K562 (cell line): Measurements from ENCODE around the gene CHRM1. TPM values are rescaled to one million over a fixed set of nuclear protein-coding genes. Genes with fewer than 3 reads are reported as not detected.
A peak's percentile ranks its signal among the peaks of the same experiment; 100 is the strongest.

Experiments used
- BACH1 ChIP-seq: fragments of 200-800 bp; sonication (Bioruptor generic); IDR thresholded peaks from 2 replicates; pipeline ENCODE4 v1.6.1; 2016; ENCODE audit warnings: missing genetic modification characterization, missing compliant biosample characterization
- C11orf30 ChIP-seq: fragments of 450-650 bp; IDR thresholded peaks from 2 replicates; pipeline ENCODE4 v1.6.1; 2016; ENCODE audit warnings: low read depth, mild to moderate bottlenecking
- ESRRB ChIP-seq: fragments of 250-450 bp; sonication (Bioruptor Pico); IDR thresholded peaks from 2 replicates; pipeline ENCODE4 v1.5.0; 2020; ENCODE audit warnings: mild to moderate bottlenecking, moderate library complexity, borderline replicate concordance
- FOS ChIP-seq: IDR thresholded peaks from 3 replicates; pipeline ENCODE4 v1.6.1; 2011; ENCODE audit not compliant: insufficient read length; ENCODE audit errors: extremely low read depth
- GTF2A2 ChIP-seq: IDR thresholded peaks from 2 replicates; pipeline ENCODE4 v1.6.1; 2016; ENCODE audit warnings: mild to moderate bottlenecking, missing genetic modification characterization, missing compliant biosample characterization
- KLF16 ChIP-seq: IDR thresholded peaks from 2 replicates; pipeline ENCODE4 v1.6.1; 2016; ENCODE audit warnings: antibody characterized with exemption
- MBD2 ChIP-seq: sonication (generic); IDR thresholded peaks from 2 replicates; pipeline ENCODE4 v1.6.1; 2016; ENCODE audit warnings: low read depth, borderline replicate concordance
- MCM3 ChIP-seq: fragments of 450-650 bp; IDR thresholded peaks from 2 replicates; pipeline ENCODE4 v1.6.1; 2016
- MEF2D ChIP-seq: conservative IDR thresholded peaks from 2 replicates; pipeline ENCODE4 v1.6.1; 2016; ENCODE audit warnings: low read depth, missing genetic modification characterization, missing compliant biosample characterization
- NCOA4 ChIP-seq: fragments of 450-650 bp; IDR thresholded peaks from 2 replicates; pipeline ENCODE4 v1.6.1; 2018; ENCODE audit warnings: mild to moderate bottlenecking; ENCODE audit not compliant: partially characterized antibody
- POLR2H ChIP-seq: IDR thresholded peaks from 2 replicates; pipeline ENCODE4 v1.6.1; 2016; ENCODE audit warnings: missing genetic modification characterization, low read depth, mild to moderate bottlenecking, control low read depth, missing compliant biosample characterization, moderate library complexity
- RCOR1 ChIP-seq, 2 experiments: IDR thresholded peaks; 2 replicates each; pipeline ENCODE4 v1.6.1; 2012; ENCODE audit warnings: low read depth in 2 of 2, low read length in 2 of 2, borderline replicate concordance in 1 of 2, improper control_type of control experiment in 1 of 2
- SMAD1 ChIP-seq: fragments of 150-350 bp; IDR thresholded peaks from 2 replicates; pipeline ENCODE4 v1.6.1; 2014; ENCODE audit warnings: low read length, low read depth; ENCODE audit not compliant: partially characterized antibody
- SMAD2 ChIP-seq: fragments of 150-350 bp; IDR thresholded peaks from 2 replicates; pipeline ENCODE4 v1.6.1; 2014; ENCODE audit warnings: low read depth, mild to moderate bottlenecking, low read length
- SP1 ChIP-seq: sonication (generic); formaldehyde crosslinking; IDR thresholded peaks from 2 replicates; pipeline ENCODE4 v1.8.1; 2022; ENCODE audit warnings: mild to moderate bottlenecking, missing genetic modification reagents
- TFAM ChIP-seq: fragments of 250-450 bp; sonication (Bioruptor Pico); conservative IDR thresholded peaks from 2 replicates; pipeline ENCODE4 v1.5.0; 2021; ENCODE audit warnings: mild to moderate bottlenecking, moderate library complexity
- TRIM24 ChIP-seq, 2 experiments: fragments of 450-650 bp; IDR thresholded peaks; 2 replicates each; pipeline ENCODE4 v1.6.1; 2016
- ZBED1 ChIP-seq: IDR thresholded peaks from 2 replicates; pipeline ENCODE4 v1.6.1; 2014
- ZBTB1 ChIP-seq: sonication (generic); formaldehyde crosslinking; IDR thresholded peaks from 2 replicates; pipeline ENCODE4 v1.8.1; 2023; ENCODE audit warnings: missing genetic modification reagents, low read depth, mild to moderate bottlenecking, borderline replicate concordance
- ZFX ChIP-seq: sonication (generic); formaldehyde crosslinking; IDR thresholded peaks from 2 replicates; pipeline ENCODE4 v1.8.0; 2022; ENCODE audit warnings: mild to moderate bottlenecking, missing genetic modification reagents, moderate library complexity
- ZKSCAN8 ChIP-seq: fragments of 200-800 bp; sonication (Bioruptor generic); IDR thresholded peaks from 2 replicates; pipeline ENCODE4 v1.6.1; 2016; ENCODE audit warnings: missing genetic modification characterization, missing compliant biosample characterization
- ZNF12 ChIP-seq: sonication (generic); formaldehyde crosslinking; IDR thresholded peaks from 2 replicates; pipeline ENCODE4 v1.4.0; 2020; ENCODE audit warnings: mild to moderate bottlenecking, missing genetic modification reagents
- ZNF274 ChIP-seq: IDR thresholded peaks from 2 replicates; pipeline ENCODE4 v1.6.1; 2011; ENCODE audit warnings: low read depth, mild to moderate bottlenecking, low read length, moderate library complexity, borderline replicate concordance
- ZNF696 ChIP-seq: fragments of 250-450 bp; sonication (Bioruptor Pico); conservative IDR thresholded peaks from 2 replicates; pipeline ENCODE4 v1.4.0; 2020; ENCODE audit warnings: mild to moderate bottlenecking, moderate library complexity
- ZNF830 ChIP-seq: fragments of 250-450 bp; sonication (Bioruptor Pico); IDR thresholded peaks from 2 replicates; pipeline ENCODE4 v1.5.0; 2021; ENCODE audit warnings: mild to moderate bottlenecking
- polyA plus RNA-seq, 8 experiments: library from polyadenylated mRNA; depleted of rRNA in 4 of 8; stranded (reverse) in 5 of 8; unstranded in 3 of 8; fragments of >200 nt; fragmentation: Nextera tagmentation in 2 of 8; fragmentation: Illumina TruSeq in 1 of 8; extraction: Ambion mirVana in 2 of 8; extraction: Trizol in 1 of 8; gene quantifications; 2 replicates each; pipeline versions ENCODE4 v1.2.1 to v1.2.3, GENCODE V29; 2011 to 2014; ENCODE audit warnings: inconsistent platforms in 1 of 8, missing spikeins in 1 of 8
- total RNA-seq, 7 experiments: library from RNA; depleted of rRNA in 6 of 7; stranded (reverse); fragments of >200 nt in 6 of 7; fragmentation: Illumina TruSeq in 2 of 7; extraction: Trizol in 2 of 7; gene quantifications; 2 replicates each; pipeline versions ENCODE4 v1.2.1 to v1.2.3, GENCODE V29; 2011 to 2021; ENCODE audit warnings: low replicate concordance in 1 of 7
- TF ChIP-seq, protein P1 (sequence below): fragments of 250-450 bp; sonication (Bioruptor Pico); IDR thresholded peaks from 2 replicates; pipeline ENCODE4 v1.5.0; 2021
- TF ChIP-seq, protein P2 (sequence below): fragments of 450-650 bp; formaldehyde crosslinking; IDR thresholded peaks from 2 replicates; pipeline ENCODE4 v1.4.0; 2022; ENCODE audit warnings: mild to moderate bottlenecking, moderate library complexity
- TF ChIP-seq, protein P3 (sequence below): fragments of 250-450 bp; sonication (Bioruptor Pico); IDR thresholded peaks from 2 replicates; pipeline ENCODE4 v1.6.1; 2021; ENCODE audit warnings: mild to moderate bottlenecking

CHRM1 gene
- total and polyA plus RNA-seq, 9 of the 15 experiments (the other 6 are each of a cell fraction or from before 2014, with no cell fraction given): not detected

DNA sequence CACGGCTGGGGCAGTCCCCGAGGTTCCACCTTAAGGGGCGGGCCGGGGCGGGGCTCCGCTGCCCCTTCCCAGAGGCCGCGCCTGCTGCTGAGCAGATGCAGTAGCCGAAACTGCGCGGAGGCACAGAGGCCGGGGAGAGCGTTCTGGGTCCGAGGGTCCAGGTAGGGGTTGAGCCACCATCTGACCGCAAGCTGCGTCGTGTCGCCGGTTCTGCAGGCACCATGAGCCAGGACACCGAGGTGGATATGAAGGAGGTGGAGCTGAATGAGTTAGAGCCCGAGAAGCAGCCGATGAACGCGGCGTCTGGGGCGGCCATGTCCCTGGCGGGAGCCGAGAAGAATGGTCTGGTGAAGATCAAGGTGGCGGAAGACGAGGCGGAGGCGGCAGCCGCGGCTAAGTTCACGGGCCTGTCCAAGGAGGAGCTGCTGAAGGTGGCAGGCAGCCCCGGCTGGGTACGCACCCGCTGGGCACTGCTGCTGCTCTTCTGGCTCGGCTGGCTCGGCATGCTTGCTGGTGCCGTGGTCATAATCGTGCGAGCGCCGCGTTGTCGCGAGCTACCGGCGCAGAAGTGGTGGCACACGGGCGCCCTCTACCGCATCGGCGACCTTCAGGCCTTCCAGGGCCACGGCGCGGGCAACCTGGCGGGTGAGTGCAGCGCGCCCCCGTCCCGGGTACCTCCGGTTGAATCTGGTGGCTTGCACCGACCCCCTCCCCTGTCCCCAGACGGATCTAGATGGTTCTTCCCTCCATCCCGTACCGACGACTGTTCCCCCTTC, 40.2 kb downstream of the CHRM1 start, which contains the start of gene SLC3A2 (continued):
- TF ChIP-seq, protein P1, sequence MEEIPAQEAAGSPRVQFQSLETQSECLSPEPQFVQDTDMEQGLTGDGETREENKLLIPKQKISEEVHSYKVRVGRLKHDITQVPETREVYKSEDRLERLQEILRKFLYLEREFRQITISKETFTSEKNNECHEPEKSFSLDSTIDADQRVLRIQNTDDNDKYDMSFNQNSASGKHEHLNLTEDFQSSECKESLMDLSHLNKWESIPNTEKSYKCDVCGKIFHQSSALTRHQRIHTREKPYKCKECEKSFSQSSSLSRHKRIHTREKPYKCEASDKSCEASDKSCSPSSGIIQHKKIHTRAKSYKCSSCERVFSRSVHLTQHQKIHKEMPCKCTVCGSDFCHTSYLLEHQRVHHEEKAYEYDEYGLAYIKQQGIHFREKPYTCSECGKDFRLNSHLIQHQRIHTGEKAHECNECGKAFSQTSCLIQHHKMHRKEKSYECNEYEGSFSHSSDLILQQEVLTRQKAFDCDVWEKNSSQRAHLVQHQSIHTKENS: no peak
- TF ChIP-seq MBD2 (peak; percentile 76; the same call in 1 of the 2 replicates), ZKSCAN8 (CRISPR knock-in tag) (0 out of 2 replicates have a peak, but pooled peaks have one; percentile 23), ZNF696 (CRISPR knock-in tag) (no peak), FOS (no peak), TFAM (CRISPR knock-in tag) (no peak), ZNF830 (CRISPR knock-in tag) (peak; percentile 78; the same call in 1 of the 2 replicates), MEF2D (tag) (peak; percentile 59; the same call in 1 of the 2 replicates), ZBED1 (peak; percentile 80), NCOA4 (no peak), C11orf30 (no peak), POLR2H (tag) (peak; percentile 97), BACH1 (no peak; the same call in 1 of the 2 replicates), GTF2A2 (tag) (no peak), SMAD2 (no peak), SMAD1 (peak; percentile 96), ZNF12 (peak; percentile 78), ZBTB1 (peak; percentile 67; the same call in 1 of the 2 replicates), MCM3 (no peak), KLF16 (no peak), SP1 (CRISPR knock-in tag) (peak; percentile 95), ESRRB (CRISPR knock-in tag) (0 out of 2 replicates have a peak, but pooled peaks have one; percentile 39), RCOR1 (IDR thresholded peaks at IDR 0.05; ENCODE audit: borderline replicate concordance in 1 of 2, low read depth in 2 of 2, low read length in 2 of 2) (no peak), ZFX (CRISPR knock-in tag) (peak; percentile 90), ZNF274 (no peak), TRIM24 (IDR thresholded peaks at IDR 0.05) (no peak)
- TF ChIP-seq, protein P2, sequence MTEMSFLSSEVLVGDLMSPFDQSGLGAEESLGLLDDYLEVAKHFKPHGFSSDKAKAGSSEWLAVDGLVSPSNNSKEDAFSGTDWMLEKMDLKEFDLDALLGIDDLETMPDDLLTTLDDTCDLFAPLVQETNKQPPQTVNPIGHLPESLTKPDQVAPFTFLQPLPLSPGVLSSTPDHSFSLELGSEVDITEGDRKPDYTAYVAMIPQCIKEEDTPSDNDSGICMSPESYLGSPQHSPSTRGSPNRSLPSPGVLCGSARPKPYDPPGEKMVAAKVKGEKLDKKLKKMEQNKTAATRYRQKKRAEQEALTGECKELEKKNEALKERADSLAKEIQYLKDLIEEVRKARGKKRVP: no peak
- TF ChIP-seq, protein P3, sequence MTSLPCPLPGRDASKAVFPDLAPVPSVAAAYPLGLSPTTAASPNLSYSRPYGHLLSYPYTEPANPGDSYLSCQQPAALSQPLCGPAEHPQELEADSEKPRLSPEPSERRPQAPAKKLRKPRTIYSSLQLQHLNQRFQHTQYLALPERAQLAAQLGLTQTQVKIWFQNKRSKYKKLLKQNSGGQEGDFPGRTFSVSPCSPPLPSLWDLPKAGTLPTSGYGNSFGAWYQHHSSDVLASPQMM (CRISPR knock-in tag): no peak
